ENCODE data around the gene FAT2. TPM values are rescaled to one million over a fixed set of nuclear protein-coding genes. Genes with fewer than 3 reads are reported as not detected.

Gene FAT2, protein sequence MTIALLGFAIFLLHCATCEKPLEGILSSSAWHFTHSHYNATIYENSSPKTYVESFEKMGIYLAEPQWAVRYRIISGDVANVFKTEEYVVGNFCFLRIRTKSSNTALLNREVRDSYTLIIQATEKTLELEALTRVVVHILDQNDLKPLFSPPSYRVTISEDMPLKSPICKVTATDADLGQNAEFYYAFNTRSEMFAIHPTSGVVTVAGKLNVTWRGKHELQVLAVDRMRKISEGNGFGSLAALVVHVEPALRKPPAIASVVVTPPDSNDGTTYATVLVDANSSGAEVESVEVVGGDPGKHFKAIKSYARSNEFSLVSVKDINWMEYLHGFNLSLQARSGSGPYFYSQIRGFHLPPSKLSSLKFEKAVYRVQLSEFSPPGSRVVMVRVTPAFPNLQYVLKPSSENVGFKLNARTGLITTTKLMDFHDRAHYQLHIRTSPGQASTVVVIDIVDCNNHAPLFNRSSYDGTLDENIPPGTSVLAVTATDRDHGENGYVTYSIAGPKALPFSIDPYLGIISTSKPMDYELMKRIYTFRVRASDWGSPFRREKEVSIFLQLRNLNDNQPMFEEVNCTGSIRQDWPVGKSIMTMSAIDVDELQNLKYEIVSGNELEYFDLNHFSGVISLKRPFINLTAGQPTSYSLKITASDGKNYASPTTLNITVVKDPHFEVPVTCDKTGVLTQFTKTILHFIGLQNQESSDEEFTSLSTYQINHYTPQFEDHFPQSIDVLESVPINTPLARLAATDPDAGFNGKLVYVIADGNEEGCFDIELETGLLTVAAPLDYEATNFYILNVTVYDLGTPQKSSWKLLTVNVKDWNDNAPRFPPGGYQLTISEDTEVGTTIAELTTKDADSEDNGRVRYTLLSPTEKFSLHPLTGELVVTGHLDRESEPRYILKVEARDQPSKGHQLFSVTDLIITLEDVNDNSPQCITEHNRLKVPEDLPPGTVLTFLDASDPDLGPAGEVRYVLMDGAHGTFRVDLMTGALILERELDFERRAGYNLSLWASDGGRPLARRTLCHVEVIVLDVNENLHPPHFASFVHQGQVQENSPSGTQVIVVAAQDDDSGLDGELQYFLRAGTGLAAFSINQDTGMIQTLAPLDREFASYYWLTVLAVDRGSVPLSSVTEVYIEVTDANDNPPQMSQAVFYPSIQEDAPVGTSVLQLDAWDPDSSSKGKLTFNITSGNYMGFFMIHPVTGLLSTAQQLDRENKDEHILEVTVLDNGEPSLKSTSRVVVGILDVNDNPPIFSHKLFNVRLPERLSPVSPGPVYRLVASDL (N-terminal part only)
- 0.01 TPM in 1 of 5 replicates, not detected in the others for total RNA-seq (2022; extraction: Qiagen RNA extraction; ENCODE audit: low read depth)

DNA sequence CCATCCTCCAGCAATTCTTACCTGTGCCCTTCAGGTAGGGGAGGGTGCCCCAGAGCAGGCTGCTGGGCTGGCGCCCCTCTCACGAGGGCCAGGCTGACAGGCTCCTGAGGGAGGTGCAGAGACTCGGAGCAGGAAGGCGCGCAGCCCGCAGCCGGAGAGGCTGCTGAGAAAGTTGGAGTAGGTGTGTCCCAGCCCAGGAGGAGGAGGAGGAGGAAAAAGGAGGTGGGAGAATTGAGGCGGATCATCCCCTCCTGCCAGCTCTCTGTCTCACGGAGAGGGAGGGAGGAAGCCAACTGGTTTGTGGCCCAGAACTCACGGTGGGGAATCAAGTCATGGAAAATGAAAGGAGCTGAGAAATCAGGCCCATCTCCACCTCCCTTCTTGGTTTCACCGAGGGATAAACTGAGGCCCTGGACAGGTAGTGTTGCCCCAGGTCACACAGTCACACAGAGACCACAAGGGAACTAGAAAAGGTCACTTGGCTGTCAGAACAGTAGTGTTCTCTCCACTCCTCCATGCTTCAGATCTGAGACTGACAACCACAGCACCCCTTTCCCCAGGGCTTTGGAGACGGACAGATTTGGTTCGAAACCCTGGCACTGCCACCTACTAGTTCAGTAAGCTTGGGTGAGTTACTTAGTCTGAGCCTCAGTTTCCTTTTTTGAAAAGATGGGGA is at the start of gene FAT2:
Gene FAT2, minus strand, starts transcription at position 188 of the 676 bp plus-strand sequence. CDS start 22,400 bp downstream, outside the sequence.

Other genes with a start within 250 kb of the FAT2 start
- gene SLC36A2, start 243.8 kb downstream of the FAT2 start, total RNA-seq (2022; extraction: Qiagen RNA extraction; ENCODE audit: low read depth), result not detected in 5 replicates
- gene SLC36A1, start 143.7 kb downstream of the FAT2 start, total RNA-seq (2022; extraction: Qiagen RNA extraction; ENCODE audit: low read depth), result 8.4 to 10.2 TPM (median 9.0 TPM) in 5 replicates
- gene SPARC, start 95.6 kb upstream of the FAT2 start, total RNA-seq (2022; extraction: Qiagen RNA extraction; ENCODE audit: low read depth), result 12.5 to 24.4 TPM (median 17.0 TPM) in 5 replicates
- gene ATOX1, start 167.3 kb upstream of the FAT2 start, total RNA-seq (2022; extraction: Qiagen RNA extraction; ENCODE audit: low read depth), result 188 to 230 TPM (median 201 TPM) in 5 replicates
- 130 to 152 TPM (median 134 TPM) in 5 replicates for gene G3BP1, start 180.6 kb upstream of the FAT2 start, total RNA-seq (2022; extraction: Qiagen RNA extraction; ENCODE audit: low read depth)